Measurements from ENCODE around the gene ORAI2.
"Not testable (repeated sequence)": the region's sequence is repeated elsewhere in the genome, so short reads cannot be mapped to it uniquely, and the experiment has no call there.

ORAI2 gene

GRCh38 chr7:102469972-102470825 is 36.8 kb downstream of the ORAI2 start:
- DNase-seq (ENCODE audit: insufficient read length, low spot score), result no peak
- FAIRE-seq, result no peak
- no peak for TF ChIP-seq CTCF (IDR thresholded peaks at IDR 0.05; ENCODE audit: insufficient read depth, missing control alignments)

DNA sequence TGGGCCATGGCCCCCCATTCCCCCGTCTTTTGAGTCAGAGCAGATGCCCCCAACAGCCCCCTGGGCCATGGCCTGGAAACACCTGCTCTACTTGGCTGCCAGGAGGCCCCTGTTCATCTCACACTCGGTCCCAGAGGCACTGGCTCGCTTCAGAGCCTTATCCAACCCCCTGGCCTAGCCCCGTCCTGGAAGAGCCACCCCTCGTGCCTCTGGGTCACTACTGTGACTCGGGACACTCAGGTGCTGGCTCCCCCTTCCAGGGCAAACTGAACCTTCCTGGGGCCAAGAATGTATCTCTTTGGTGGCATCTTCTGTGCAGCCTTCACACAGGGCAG is 38.4 kb downstream of the ORAI2 start:
- TF ChIP-seq CTCF (IDR thresholded peaks at IDR 0.05; ENCODE audit: insufficient read depth, missing control alignments), result no peak
- FAIRE-seq, result no peak
- no peak for DNase-seq (ENCODE audit: insufficient read length, low spot score)

- DNase-seq (ENCODE audit: insufficient read length, low spot score) (no peak), FAIRE-seq (no peak)
- no peak for TF ChIP-seq CTCF (IDR thresholded peaks at IDR 0.05; ENCODE audit: insufficient read depth, missing control alignments)
These were observed 39.0 kb downstream of the ORAI2 start for GRCh38 chr7:102472126-102473041.

GRCh38 chr7:102473271-102473991 is 40.1 kb downstream of the ORAI2 start:
- no peak for FAIRE-seq
- DNase-seq (ENCODE audit: insufficient read length, low spot score), result no peak
- TF ChIP-seq CTCF (IDR thresholded peaks at IDR 0.05; ENCODE audit: insufficient read depth, missing control alignments), result no peak

GRCh38 chr7:102474116-102474515 is 40.7 kb downstream of the ORAI2 start:
- not testable (repeated sequence) for DNase-seq (ENCODE audit: insufficient read length, low spot score); FAIRE-seq

DNA sequence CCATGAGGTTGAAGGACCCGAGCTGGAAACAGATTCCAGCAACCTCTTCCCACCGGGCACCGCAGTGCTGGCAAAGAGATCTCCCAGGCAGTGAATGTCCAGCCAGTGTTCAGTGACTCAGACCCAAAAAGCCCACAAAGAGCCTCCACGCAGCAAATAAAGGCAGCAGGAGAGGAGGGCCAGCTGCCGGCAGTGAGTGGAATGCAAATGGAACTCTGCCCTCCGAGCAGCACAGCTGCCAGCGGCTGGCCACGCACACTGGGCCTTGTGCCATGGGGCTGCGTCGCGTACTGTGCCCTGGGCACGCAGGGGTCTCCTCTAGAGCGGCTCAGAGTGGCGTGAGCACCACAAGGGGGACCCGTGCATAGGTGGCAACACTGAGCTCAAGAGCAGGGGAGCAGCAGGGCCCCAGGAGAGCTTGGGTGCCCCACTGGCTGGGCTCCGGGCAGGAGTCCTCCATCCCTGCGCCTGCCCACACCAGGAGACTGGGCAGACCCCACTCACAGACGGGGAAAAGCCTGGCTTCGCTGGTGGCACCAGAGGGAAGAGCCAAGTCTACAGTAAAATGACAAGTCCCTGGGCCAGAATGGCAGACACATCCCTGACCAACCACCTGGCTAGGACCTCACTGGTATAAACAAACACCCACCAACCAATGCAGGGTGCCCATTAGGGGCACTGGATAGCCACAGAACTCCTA is 41.5 kb downstream of the ORAI2 start:
- FAIRE-seq; DNase-seq (ENCODE audit: insufficient read length, low spot score): not testable (repeated sequence)

- not testable (repeated sequence) for FAIRE-seq
- peak; percentile 43 for TF ChIP-seq CTCF (IDR thresholded peaks at IDR 0.05; ENCODE audit: insufficient read depth, missing control alignments)
These were observed 45.2 kb downstream of the ORAI2 start, which contains the start of gene POLR2J for GRCh38 chr7:102478314-102479208. POLR2J (minus strand) TSS chr7:102478922; CDS start chr7:102478860, 62 bp downstream.

DNA sequence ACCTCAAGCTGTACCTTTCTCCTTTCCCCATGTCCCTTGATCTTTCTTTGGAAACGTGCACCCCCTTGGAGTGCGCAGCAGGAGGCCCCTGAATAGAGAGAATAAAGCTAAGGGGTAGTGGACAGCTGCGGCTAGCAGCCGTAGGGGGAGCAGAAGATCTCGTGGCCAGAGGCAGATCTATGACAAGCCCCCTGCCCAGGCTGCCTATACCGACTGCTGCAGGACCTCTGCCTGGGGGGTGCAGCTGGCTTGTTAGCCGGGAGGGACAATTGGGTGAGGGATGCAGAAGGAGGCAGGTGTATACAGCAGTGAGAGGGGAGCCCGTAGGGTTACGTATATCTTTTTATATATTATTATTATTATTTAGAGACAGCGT is 45.8 kb downstream of the ORAI2 start:
- not testable (repeated sequence) for DNase-seq (ENCODE audit: insufficient read length, low spot score); FAIRE-seq

More at GRCh38 chr7:102478314-102479208, 45.2 kb downstream of the ORAI2 start, which contains the start of gene POLR2J:
- not testable (repeated sequence) for DNase-seq (ENCODE audit: insufficient read length, low spot score)

Measured in D721Med (cell line).